OCI-LY1 (cell line): ENCODE results near the gene PRDM15.

ENCODE experiments used
- CTCF ChIP-seq: fragments of 200-600 bp; sonication (generic), shearing (Covaris generic); IDR thresholded peaks from 2 replicates; pipeline ENCODE4 v1.5.1; 2017; ENCODE audit warnings: mild to moderate bottlenecking, antibody characterized with exemption, low read length, moderate library complexity, mixed read lengths
- EZH2 ChIP-seq: fragments of 200-600 bp; sonication (generic), shearing (Covaris generic); IDR thresholded peaks from 2 replicates; pipeline ENCODE4 v1.8.0; 2017; ENCODE audit warnings: borderline replicate concordance, mixed run types, mild to moderate bottlenecking, antibody characterized with exemption, low read length, moderate library complexity, mixed read lengths

- TF ChIP-seq CTCF (no peak), EZH2 (no peak)
These were observed 4.1 kb downstream of the PRDM15 start for GRCh38 chr21:41875086-41875485.
